HG02642 (cell line): ENCODE data around the gene CTBP2.

ENCODE experiments used
- ATAC-seq: cut with Tn5 transposase; IDR thresholded peaks from one replicate; pipeline ENCODE4 v1.9.1; 2021; ENCODE audit warnings: mild to moderate bottlenecking; ENCODE audit not compliant: unreplicated experiment, poor library complexity

The CTBP2 gene

DNA sequence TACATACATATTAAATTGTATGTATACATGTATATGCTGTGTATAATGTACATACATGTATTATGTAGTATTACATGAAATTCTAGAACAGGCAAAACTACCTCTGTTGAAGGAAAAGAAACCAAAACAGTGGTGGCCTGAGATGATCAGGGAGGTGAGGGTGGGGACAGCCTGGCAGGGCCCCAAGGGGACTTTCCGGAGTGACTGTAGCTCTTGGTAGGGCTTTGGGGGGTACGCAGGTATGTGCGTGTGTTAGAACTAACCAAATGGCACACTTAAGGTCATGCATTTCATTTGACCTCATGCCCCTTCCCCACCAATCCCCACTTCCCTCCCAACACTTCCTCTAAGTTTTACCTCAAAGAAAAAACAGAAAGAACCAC is 31.3 kb downstream of the CTBP2 start:
- ATAC-seq = no peak

DNA sequence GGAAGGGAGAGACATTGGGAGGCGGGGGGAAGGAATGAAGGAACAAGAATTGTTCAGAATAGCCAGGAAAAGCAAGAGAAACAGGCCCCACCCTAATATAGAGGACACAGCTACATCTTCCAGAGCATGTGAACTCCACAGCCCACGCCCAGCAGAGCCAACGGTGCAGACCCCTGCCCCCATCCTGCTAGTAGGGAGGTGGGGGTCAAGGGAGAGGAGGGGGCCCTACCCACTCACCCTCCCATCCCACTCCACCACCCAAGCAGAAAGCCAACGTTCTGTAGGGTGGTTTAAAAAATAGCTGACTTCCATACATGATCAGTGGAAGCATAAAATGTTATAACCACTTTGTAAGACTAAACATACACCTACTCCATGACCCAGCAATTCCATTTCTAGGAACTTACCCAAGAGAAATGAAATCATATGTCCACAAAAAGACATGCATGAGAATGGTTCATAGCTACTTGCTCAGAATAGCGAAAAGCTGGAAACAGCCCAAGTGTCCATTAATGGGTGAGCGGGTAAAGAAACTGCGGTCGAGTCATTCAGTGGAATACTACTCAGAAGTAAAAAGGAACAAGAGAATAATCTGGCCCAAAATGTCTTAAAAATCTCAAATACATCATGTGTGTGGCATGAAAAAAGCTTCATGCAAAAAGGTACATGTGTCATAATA is 31.8 kb downstream of the CTBP2 start:
- ATAC-seq = no peak

DNA sequence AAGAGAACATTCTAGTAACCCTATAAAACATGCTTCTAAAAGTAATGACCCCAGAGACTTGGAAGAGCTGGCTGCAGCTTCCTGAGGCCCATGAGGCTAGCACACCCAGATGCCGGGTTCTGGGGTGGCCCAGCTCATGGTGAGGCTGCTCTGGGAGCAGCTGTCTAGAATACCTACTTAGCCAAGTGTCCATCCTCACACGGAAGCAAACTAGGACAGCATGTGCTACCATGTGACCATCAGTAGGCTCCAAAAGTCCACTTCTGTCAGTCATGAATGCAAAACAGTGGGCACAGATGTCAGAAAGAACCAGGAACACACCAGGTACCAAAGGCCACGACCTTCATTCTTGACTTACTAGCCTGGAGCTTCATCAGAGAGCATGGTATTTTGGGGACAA is 32.4 kb downstream of the CTBP2 start:
- no peak for ATAC-seq

DNA sequence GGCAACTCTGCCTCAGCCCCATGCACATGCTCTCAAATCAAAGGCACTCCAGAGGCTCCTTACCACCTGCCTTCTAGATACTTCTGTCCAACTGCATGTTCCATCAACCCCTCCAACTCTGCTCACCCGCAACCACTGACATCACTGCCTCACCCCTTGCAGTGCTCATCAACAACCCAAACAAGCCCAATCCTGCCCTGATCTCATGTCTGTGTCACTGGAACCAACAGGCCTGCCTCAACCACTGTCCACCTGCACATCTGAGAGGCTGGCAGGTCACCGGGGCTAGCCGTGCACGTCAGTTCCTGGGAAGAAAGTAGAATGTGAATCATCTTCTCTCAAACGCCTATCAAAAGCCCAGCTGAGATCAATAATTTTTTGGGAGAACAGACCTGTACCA is 33.3 kb downstream of the CTBP2 start:
- ATAC-seq = no peak

DNA sequence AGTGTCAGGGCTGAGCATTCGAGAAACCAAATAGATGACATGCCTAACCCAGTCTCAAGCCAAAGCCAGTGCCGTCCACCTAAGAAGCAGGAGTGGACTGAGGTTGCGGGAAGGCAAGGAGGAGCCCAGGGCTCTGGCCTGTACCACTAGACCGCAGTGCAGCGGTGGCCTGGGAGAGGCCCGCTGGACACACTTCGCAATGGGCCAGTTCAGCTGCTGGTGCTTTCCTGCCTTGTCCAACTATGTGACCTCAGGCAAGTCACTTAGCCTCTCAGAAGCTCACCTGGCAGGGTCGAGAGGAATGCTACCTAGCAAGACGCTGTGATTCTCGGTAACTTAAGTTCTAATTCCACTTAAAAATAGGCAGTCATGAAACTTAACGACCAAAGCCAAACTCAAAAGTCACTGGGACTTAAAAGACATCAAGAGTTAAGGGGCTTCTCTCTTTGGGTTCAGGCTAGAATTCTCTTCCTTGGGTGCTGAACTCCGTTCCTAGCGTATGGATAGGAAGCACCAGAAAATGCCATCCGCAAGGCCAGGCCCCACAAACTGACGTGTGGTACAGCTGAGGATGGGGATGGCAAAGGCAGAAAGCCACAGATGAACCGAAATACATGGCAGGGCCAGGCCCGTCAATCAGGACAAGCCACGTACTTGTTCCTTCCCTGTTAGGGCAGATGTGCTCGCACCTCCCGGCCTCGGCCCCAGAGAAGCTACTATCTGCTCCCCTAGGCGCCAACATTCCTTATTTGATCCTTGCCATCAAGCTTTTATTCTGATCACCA is 34.2 kb downstream of the CTBP2 start:
- ATAC-seq = no peak

DNA sequence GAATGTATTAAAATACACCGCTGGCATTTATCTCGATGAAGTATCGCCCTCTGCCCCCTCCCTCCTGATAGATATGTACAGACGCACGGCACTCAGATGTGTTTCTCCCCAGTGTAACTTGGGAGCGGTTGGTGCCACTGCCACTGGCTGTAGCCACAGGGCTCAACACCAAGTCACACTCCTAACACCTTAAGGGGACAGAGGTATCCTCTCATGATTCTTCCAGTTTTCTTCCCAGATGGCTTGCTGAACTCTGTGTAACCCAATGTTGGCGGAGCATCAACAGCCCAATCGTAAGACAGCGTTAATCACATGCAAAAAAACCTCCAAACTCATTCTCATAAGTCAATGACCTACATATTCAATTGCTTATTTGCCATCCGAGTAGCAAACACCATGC is 35.5 kb downstream of the CTBP2 start:
- no peak for ATAC-seq

DNA sequence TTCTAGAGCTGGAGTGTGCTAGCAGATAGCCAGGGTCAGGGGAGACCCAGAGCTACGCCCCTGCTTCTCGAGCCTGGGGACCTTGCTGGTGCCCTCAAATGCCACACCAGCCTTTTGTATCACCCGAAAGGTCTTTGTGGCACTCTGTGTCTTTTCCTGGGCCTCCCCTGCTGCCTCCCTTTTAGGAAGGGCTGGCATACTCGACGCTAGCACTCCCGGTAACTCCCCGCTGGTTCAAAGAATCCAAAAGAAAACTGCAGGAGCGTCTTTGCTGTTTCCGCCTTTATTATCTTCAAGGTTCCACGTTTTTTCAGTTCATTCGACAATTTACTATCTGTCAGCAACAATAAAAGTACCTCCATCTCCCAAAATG is 36.3 kb downstream of the CTBP2 start:
- no peak for ATAC-seq

DNA sequence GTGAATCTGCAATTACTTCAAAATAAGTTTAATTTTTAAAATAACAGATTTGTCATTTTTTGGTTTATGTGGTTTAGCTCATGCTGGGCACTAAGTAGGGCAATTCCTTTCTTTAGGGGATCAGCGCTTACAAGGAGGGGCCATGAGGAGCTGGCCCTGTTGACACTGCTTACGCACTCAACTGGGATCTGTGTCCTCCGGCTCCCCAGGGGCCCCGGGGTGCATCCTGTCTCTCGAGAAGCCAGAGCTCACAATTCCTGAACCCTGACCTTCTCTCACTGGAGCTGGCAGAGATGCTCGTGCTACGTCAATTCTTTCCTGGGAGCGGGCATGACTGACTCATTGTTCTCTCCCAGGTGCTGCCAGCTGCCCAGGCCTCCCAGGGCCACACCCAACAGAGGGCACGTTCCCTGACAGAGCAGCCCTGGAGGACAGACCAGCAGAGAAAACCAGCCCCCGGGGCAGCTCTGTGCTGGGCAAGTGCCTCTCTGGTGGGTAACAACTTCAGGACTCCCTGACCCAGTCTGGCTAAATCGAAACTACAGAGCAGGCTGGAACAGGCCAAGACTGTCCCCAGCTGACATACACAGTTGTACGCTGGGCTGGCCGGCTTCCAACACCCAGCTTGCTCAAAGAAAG is 36.8 kb downstream of the CTBP2 start:
- ATAC-seq = no peak

DNA sequence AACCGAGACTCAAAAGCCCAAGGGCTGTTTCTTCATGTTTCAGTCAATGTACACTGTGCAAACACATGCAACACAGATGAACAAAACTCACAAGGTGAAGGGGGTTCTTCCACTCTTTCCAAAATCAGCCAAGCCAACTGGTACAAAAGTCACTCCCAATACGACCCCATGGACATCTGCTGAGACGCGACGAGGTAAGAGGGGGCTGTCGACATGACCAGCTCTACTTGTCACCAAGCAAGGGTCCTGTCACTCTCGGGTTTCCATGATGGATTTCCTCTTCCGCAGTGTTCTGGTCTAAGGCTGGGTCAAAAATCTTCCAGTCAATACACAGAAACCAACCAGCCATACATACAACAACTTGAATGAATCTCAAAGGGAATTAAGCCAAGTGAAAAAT is 37.8 kb downstream of the CTBP2 start:
- no peak for ATAC-seq

DNA sequence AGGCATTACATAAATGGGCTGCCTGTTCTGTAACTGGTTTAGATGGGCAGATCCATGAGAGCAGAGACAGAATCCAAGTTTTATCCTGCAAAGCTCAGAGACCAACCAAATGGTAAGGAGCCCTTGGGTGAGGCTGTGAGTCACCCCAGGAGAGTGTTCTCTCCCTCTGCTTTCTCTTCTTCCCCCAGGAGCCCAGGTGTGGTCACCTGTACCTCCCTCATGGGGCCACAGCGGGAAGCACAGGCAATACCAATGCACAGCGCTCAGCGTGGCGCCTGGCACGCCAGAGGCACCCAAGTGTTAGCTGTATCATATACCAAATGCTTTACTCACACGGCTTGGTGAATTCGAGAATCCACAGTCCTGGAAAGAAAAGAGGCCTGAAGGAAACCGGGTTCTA is 39.4 kb downstream of the CTBP2 start:
- ATAC-seq = no peak

DNA sequence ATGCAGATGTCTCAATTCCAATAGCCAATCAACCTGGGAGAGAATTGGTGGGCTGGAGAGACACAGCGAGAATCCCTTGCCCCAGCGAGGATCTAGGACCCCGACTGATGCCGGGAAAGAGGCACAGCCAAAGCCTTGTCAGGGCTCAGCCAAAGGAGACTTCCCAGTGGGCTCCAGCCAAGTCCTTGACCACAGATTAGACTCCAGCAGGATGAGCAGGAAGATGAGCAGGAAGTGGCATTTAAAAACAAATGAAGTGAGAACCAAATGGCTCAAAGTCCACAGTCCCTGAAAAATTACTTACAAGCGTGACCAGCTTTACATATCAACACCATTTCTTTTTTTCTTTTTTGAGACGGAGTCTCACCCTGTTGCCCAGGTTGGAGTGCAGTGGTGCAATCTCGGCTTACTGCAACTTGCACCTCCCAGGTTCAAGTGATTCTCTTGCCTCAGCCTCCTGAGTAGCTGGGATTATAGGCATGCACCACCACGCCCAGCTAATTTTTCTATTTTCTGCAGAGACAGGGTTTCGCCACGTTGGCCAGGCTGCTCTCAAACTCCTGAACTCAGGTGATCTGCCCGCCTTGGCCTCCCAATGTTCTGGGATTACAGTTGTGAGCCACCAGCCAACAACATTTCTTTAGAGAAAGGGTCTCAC is 40.2 kb downstream of the CTBP2 start:
- ATAC-seq = no peak

DNA sequence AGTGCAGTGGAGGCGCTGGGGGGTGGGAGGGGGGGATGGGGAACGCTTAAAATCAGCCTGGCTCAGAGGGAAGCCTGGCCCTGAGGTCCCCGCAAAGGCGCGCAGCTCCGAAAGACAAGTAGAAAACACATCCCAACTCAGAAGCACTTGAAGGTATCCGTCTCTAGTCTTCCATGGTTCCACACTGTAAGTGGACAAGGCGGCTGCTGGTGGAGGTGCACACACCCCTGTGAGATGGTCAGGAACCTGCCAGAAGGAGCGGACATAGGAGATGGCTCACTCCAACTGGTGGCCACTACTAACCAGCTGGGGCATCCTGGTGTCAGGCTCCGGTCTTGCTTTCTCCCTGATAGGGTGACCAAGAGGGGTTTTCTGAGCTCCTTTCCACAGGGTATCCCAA is 41.7 kb downstream of the CTBP2 start:
- ATAC-seq = no peak

DNA sequence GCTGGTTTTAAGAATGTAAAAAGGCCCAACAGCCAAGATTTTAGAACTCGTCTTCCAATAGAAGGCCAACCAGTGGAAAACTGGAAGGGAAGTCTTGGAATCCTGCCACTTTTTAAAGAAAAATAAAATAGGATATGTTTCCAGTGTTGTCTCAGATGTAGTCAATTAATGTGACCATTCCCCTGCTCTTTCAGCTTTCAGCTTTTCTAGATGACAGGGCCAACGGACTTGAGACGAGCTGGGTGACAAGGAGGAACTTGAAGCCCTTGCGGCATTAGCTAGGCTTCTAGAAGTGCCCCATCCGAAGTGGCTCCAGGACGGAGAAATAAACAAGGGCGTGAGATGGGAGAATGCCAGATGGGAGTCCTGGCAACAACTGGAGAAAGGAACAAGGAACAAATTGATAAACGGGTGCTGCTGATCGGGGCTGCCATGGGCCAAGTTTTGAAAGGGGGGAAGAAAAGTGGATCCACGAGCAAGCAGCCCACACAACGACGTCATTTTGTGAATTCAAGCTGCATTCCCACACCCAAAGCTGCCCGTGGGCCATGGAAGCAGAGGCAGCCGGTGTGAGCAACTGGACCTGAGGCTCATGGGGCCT is 42.3 kb downstream of the CTBP2 start:
- no peak for ATAC-seq

DNA sequence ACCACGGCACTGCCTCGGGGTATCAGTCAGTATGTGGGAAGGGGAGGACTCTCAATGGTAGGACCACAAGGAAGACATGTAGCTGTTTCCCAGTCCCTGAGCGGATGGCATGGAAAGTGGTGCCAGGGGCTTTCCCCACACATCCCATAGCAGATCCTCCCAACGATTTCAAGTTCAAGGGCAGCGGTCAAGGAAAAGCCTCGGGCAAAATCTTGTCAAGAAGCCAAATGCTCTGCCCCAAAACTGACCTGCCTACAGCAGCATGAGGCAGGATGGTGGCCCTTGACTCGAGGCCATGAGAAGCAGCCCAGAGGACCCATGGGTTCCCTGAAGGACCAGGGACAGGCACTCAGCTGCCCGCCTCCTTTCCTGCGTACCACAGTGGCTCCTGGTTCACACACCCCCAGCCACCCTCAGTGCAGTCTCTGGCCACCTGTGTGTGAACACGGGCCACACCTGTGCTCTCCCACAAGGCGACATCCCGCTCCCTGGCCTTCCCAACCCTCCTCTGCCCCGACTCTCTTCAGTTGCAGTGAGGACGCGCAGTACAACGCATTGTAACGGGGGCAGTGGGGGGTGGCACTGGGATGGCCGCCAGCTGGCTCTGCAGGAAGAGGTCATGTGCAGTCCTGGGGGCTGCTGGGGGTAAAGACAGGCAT is 43.6 kb downstream of the CTBP2 start:
- ATAC-seq = no peak

DNA sequence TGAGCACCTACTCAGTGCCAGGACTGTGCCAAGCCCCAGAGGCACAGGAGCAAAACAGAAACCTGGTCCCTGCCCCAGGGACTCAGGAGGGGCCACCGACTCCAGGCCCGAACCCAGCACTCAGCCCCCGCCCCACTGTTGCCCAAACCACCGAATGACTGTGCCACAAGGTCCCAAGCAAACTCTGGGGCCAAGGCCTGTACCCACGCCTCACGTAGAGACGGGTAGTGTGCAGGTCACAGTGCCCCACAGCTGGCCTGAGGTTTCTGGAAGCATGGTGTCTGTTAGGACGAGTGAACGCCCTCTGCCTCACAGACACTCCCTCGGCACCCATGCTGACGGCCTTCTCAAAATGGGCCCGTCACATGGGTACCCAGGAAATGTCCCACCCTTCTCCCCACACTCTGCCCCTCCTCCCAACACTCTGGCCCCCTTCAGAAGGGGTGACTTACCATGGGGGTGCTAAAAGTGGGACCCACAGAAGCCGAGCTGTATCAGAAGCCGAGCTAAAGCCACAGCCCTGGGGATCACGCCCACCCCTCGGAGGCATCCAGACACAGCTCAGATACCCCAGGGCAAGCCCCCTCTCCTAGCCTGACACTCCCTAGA is 44.2 kb downstream of the CTBP2 start:
- ATAC-seq = no peak

DNA sequence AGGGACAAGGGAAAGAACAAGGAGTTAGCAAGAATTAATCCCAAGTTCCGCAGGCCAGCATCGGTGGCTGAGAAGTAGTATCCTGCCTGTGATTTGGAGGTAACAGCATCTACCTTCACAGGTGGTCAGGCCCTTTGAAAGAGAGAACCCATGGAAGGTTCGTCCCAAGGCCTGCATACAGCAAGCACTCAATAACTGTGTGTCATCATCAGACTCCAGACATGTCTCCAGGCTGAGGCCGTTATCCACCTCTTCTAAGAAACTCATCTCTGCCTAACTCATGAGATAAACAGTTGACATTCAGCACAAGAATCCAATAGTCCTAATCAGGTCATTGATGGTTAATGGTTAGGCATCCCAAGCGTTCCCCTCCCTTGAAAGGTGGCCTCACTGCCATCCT is 45.0 kb downstream of the CTBP2 start:
- no peak for ATAC-seq

DNA sequence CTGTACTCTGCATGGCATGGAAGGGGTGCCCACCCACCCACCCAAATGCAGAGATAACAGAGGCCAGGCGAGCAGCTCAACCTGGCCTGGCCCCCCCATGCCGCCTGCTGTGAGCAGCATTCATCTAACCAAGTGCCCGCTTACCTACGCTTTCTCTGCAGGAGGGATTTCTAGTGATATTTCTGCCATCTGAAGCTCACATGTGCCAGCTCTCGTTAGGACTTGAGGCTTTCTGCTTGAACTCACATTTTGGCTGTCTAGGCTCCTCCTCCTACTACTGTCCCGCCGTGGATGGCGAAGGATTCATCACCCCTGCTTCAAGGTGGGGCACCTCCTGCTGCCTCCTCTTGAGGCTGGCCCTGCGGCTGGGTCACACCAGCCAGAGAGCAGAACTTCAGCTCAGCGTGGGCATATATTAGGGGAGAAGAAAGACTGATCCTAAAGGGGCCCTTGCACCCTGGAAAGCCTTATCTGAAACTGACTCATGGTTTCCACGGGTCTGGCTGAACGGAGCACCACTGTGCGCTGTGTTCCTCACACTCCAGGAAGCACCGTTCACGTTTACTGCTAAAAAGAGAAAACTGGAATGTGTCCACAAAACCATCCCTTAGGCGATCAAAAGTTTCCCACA is 45.5 kb downstream of the CTBP2 start:
- ATAC-seq = no peak

DNA sequence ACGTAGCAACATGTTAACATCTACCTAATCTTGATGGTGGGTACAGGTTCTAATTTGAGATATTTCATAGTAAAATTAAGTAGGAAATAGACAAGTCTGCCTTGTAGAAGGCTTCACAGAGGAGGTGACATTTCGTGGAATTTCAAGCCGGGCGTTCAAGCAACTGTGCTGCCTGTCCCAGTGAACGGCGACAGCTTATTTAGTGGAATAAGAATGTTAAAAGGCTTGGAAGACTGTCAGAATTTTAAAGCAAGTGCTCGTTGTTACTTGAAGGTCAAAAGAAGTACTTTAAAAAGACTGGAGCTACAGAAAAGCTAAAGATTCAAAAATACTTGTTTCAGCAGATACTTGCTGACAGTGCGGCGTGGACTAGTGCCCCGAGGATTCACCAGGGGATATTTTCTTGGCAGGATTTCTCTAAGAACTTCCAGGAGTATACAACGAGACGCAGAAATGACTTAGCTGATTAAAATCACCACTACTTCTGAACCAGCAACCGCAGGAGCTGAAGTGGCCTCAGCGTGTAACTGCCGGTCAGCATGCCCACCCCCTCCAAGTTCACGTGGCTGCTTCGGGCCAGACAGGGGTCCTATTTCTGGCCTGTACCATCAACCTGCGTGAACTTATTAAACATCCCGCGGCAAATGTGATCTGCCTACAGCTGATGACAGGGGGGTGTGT is 46.5 kb downstream of the CTBP2 start:
- ATAC-seq = no peak
